Muscle of leg (tissue), 11 donors: ENCODE measurements around the gene WASF1. TPM values are rescaled to one million over a fixed set of nuclear protein-coding genes. Genes with fewer than 3 reads are reported as not detected.

Experiments
- DNase-seq: peaks from one replicate; pipeline ENCODE4 v3.0.0; 2013
- H3K27ac ChIP-seq: one replicate; pipeline ENCODE4 v1.5.1; 2013; ENCODE audit warnings: mild to moderate bottlenecking, low read length, control low read depth
- H3K27me3 ChIP-seq: one replicate; pipeline ENCODE4 v1.6.1; 2013; ENCODE audit warnings: low read length; ENCODE audit not compliant: control insufficient read depth, insufficient read depth
- H3K36me3 ChIP-seq: one replicate; pipeline ENCODE4 v1.6.1; 2013; ENCODE audit warnings: low read length; ENCODE audit not compliant: control insufficient read depth, insufficient read depth
- H3K4me1 ChIP-seq: one replicate; pipeline ENCODE4 v1.6.1; 2013; ENCODE audit warnings: low read length; ENCODE audit not compliant: control insufficient read depth, insufficient read depth
- H3K4me3 ChIP-seq: one replicate; pipeline ENCODE4 v1.5.1; 2013; ENCODE audit warnings: low read length, control low read depth
- H3K9me3 ChIP-seq: replicated peaks from 2 replicates; pipeline ENCODE4 v1.6.1; 2013; ENCODE audit warnings: low read depth, low read length; ENCODE audit not compliant: control insufficient read depth
- WGBS: methylation state at CpG from one replicate; pipeline ENCODE4 v1.1.5; 2013; ENCODE audit warnings: missing lambda C conversion rate; ENCODE audit not compliant: insufficient coverage; 5-methylcytosine and 5-hydroxymethylcytosine counted together
- polyA plus RNA-seq, 8 donors: library from polyadenylated mRNA; unstranded; fragments of 120-200 nt; gene quantifications; one replicate each; pipeline versions ENCODE4 v1.2.1 to v1.2.3, GENCODE V29; 2013; ENCODE audit warnings: inconsistent platforms in 1 of 8, low replicate concordance in 1 of 8; ENCODE audit not compliant: insufficient read length in 8 of 8, insufficient read depth in 1 of 8
- total RNA-seq: library from RNA; stranded (reverse); fragments of 120-200 nt; gene quantifications from one replicate; pipeline ENCODE4 v1.2.4, GENCODE V29; 2013

Gene WASF1
- total and polyA plus RNA-seq, 9 donors, result 3.6 to 15.5 (median 9.8) TPM

DNA sequence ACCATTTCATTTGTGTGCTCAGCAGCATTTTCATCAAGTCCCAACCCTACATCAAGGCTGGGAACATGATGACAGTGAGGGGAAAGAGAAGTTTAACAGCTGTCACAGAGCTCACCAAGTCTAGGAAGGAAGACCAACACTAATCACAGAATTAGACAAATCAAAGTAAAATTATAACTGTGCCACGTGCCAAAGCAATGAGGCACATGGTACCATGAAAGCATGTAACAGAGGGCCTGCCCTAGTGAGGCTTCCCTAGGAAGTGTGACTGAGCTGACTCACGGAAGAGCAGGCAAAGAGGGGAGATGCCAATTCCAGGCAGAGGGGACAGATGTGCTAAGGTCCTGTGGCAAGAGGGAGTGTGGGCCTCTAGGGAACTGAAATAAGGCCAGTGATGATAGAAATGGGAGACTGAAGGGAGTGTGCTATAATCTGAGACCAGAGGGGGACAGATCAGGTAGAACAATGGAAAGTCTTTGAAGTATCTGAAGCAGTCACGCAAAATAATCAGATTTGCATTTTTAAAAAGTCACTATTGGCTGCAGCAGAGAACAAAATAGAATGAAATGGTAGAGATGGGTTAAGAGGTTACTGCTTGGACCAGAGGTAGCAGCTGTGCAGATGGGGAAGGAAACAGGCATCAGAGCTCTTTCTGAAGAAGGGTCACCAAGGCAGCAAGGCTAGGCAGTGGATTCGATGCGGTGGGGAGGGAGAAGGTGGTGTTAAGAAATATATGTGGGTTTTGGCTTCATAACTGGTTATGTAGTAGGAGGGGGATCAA, 114.5 kb downstream of the WASF1 start:
- Histone ChIP-seq H3K4me1 (peaks cover 4% of the 10 kb centered on the region), H3K9me3 (no peaks in the 10 kb centered on the region), H3K27ac (no peak overlapping the region), H3K36me3 (no peaks in the 10 kb centered on the region), H3K27me3 (peaks cover 7% of the 10 kb centered on the region), H3K4me3 (no peak overlapping the region)
- no peak for DNase-seq
- 81% methylated on average over 4 of the region's 5 CpGs for WGBS

- 66% methylated on average over 5 of the region's 6 CpGs for WGBS
- peaks cover 7% of the 10 kb centered on the region for H3K27me3 ChIP-seq
- no peaks in the 10 kb centered on the region for H3K36me3 ChIP-seq
- no peak for DNase-seq
- H3K4me1 ChIP-seq, result peaks cover 4% of the 10 kb centered on the region
- no peak overlapping the region for H3K4me3 ChIP-seq
- H3K9me3 ChIP-seq, result no peaks in the 10 kb centered on the region
- no peak overlapping the region for H3K27ac ChIP-seq
Observed at GRCh38 chr6:110063594-110064263, 115.7 kb downstream of the WASF1 start.

- Histone ChIP-seq H3K27me3 (no peaks in the 10 kb centered on the region), H3K36me3 (no peaks in the 10 kb centered on the region), H3K9me3 (no peaks in the 10 kb centered on the region), H3K4me3 (no peak overlapping the region), H3K4me1 (peaks cover 2% of the 10 kb centered on the region), H3K27ac (no peak overlapping the region)
- WGBS, result no CpG with 5 or more reads among the region's 3 CpGs
- DNase-seq, result no peak
Observed at GRCh38 chr6:110055387-110055735, 124.1 kb downstream of the WASF1 start.

- H3K9me3 ChIP-seq, result no peaks in the 10 kb centered on the region
- WGBS, result 74% methylated on average over 6 of the region's 15 CpGs
- H3K4me1 ChIP-seq, result peaks cover 2% of the 10 kb centered on the region
- H3K4me3 ChIP-seq, result no peak overlapping the region
- no peaks in the 10 kb centered on the region for H3K27me3 ChIP-seq
- no peak overlapping the region for H3K27ac ChIP-seq
- H3K36me3 ChIP-seq, result no peaks in the 10 kb centered on the region
- no peak for DNase-seq
Observed at GRCh38 chr6:110054664-110055386, 124.6 kb downstream of the WASF1 start.

GRCh38 chr6:110053395-110054240, 125.9 kb downstream of the WASF1 start:
- Histone ChIP-seq H3K4me3 (no peak overlapping the region), H3K36me3 (no peaks in the 10 kb centered on the region), H3K4me1 (peaks cover 2% of the 10 kb centered on the region), H3K9me3 (no peaks in the 10 kb centered on the region), H3K27me3 (no peaks in the 10 kb centered on the region), H3K27ac (no peak overlapping the region)
- WGBS, result 0% methylated on average over 2 of the region's 5 CpGs
- peak; percentile 74 for DNase-seq

- Histone ChIP-seq H3K27me3 (no peaks in the 10 kb centered on the region), H3K4me1 (peaks cover 2% of the 10 kb centered on the region), H3K27ac (no peak overlapping the region), H3K4me3 (no peak overlapping the region), H3K36me3 (no peaks in the 10 kb centered on the region), H3K9me3 (peaks cover 5% of the 10 kb centered on the region)
- 90% methylated on average over 1 of the region's 3 CpGs for WGBS
- DNase-seq, result no peak
Observed at GRCh38 chr6:110050440-110050813, 129.0 kb downstream of the WASF1 start.

Other genes with a start within 250 kb of the WASF1 start
- gene GPR6, start 201.4 kb downstream of the WASF1 start, total RNA-seq, result not detected
- gene GPR6, start 201.4 kb downstream of the WASF1 start, polyA plus RNA-seq, result not detected
- gene CDC40, start 757 bp upstream of the WASF1 start, total RNA-seq, result 18.2 TPM
- gene CDC40, start 757 bp upstream of the WASF1 start, polyA plus RNA-seq, result 10 to 100 TPM; 11.7 to 16.1 (median 13.4) TPM
- 1.4 TPM for gene METTL24, start 178.7 kb upstream of the WASF1 start, total RNA-seq
- 1 to 10 TPM in 3 of 8 donors, under 1 TPM in 5; 0.28 to 2.2 (median 0.75) TPM for gene METTL24, start 178.7 kb upstream of the WASF1 start, polyA plus RNA-seq
- gene DDO, start 235.9 kb upstream of the WASF1 start, total RNA-seq, result 0.49 TPM
- under 1 TPM in 5 of 8 donors, not detected in 3; 0.08 to 0.30 (median 0.21) TPM for gene DDO, start 235.9 kb upstream of the WASF1 start, polyA plus RNA-seq